GM18867 (cell line): Measurements from ENCODE around the gene INTS6.

ENCODE experiments used
- ATAC-seq: cut with Tn5 transposase; IDR thresholded peaks from one replicate; pipeline ENCODE4 v1.9.1; 2021; ENCODE audit warnings: mild to moderate bottlenecking, moderate library complexity; ENCODE audit not compliant: unreplicated experiment

The INTS6 gene

GRCh38 chr13:51457086-51457815 lies 4.4 kb upstream of the INTS6 start:
- no peak for ATAC-seq

- no peak for ATAC-seq
Measured at GRCh38 chr13:51456510-51456909, 3.7 kb upstream of the INTS6 start.

GRCh38 chr13:51455532-51455931 lies 2.7 kb upstream of the INTS6 start:
- ATAC-seq: no peak

DNA sequence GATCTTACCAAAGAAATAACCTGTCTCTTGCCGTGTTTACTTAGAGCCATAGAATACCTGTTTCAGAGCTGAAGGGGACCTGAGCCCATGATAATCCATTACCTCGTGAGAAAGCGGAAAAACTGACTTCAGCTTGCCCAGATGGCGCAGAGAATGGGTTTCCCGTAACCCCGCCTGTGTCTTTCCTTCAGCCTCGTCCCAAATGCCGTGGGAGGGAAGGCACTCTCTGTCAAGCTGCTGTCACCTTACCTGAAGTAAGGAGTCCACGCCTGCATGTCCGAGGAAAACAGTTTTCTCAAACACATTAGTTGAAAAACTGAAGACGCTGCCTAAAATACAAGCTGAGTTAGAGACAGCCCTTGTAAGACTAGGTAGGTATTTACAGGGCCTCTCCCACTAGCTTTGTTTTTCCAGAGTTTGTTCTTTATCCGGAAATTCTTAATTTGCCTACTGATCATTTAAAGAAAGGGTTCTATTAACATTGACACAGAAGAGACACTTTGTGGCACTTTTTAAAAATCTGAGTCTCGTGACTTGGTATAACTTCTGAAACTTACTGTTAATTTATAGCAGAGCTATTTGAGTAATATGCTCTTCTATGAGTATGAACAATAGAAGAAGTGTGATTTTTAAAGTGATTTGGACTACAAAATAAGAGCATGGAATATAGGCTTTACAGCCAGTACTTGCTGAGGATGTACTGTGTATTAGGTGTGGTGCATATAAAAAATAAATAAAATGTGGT lies 1.3 kb upstream of the INTS6 start:
- no peak for ATAC-seq

GRCh38 chr13:51453207-51453958 lies 547 bp upstream of the INTS6 start:
- peak; percentile 45 for ATAC-seq

GRCh38 chr13:51451467-51452360 lies 1.1 kb downstream of the INTS6 start:
- ATAC-seq: peak; percentile 37

DNA sequence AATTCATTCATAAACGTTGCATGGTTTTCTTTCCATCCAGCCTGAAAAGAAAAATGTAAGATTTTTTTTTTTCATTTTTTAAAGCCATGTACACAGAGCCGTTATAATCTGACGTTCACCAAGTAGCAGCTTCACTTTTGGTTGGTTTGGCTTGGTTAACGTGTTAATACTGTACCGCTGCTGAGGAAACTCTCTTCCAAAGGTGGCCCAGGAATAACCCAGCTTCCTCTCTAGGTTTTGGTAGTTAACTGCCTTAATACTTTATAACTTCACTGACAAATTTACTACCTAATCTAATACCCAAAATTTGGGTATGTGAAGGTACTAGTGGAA lies 1.7 kb downstream of the INTS6 start:
- ATAC-seq: no peak

DNA sequence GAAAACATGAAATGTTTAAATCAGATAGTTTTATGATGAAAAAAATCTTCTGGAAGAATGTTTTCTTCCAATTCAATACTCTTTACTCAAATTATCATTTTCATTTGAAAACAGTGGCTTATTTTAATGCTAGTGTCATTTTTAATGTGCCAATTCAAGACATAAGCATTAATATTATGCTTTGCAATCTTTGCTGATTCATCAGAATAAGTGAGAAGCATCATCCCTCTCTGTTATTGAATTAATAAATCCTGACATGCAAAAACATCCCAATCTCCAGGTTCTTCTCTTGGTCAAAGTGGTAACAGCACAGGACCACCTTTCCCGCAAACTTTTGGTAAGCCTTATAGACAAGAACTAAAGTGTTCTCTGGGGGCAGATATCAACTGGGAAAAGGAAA lies 3.8 kb downstream of the INTS6 start:
- no peak for ATAC-seq

GRCh38 chr13:51444922-51445321 lies 7.9 kb downstream of the INTS6 start:
- ATAC-seq: no peak

DNA sequence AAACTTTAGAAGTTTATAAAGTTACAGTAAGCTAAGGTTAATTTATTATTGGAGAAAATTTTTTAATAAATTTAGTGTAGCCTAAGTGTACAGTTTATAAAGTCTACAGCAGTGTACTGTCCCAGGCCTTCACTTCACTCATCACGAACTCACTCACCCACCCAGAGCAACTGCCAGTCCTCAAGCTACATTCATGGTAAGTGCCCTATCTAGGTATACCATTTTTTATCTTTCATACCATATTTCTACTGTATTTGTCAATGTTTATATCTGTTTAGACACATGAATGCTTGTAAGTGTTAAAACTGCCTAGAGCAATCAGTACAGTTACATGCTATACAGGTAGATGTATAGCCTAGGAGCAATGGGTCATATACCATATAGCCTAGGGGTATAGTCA lies 12.5 kb downstream of the INTS6 start:
- ATAC-seq: no peak

GRCh38 chr13:51437550-51438127 lies 15.2 kb downstream of the INTS6 start:
- no peak for ATAC-seq

DNA sequence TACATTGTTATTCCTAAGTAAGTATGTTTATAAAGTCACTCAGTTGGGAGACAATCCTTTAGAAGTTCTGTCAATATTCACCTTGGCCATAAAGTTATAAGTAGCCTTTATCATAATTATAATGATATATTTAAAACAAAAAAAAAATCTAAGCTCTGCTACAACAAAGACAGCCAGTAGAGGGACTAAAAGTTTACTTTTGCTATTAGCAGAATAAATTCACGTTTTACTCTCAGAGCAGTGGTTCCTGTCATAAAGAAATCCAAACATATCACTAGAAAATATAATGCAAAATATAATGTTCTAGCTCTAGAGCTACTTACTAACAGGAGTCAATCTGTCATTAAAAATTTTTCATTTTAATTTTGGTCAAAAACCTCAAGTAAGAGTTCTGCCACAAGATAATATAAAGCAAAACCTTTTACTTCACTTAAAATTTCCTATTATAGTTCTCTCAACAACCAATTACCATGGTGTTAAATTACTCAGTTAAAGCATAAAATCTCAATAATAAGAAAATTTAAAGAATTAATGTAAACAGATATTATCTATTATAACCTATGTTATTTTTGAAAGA lies 17.7 kb downstream of the INTS6 start:
- no peak for ATAC-seq

- ATAC-seq: no peak
Measured at GRCh38 chr13:51432576-51432975, 20.3 kb downstream of the INTS6 start.

DNA sequence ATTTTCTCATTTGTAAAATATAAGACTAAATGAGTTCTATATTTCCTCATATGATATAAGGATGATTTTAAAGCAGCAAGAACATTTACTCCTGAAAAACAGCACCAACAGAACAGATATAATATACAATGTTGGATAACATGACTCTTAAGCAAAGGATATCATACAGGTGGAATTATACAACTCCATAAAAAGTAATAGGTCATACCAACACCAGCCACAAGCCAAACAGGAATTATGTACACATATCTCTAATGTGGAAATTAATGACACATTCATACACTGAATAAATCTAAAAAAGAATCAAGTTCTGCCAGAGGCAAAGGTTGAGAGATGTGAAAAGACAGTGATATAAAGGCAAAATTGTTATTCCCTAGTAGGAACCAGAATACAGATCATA lies 25.9 kb downstream of the INTS6 start:
- no peak for ATAC-seq

DNA sequence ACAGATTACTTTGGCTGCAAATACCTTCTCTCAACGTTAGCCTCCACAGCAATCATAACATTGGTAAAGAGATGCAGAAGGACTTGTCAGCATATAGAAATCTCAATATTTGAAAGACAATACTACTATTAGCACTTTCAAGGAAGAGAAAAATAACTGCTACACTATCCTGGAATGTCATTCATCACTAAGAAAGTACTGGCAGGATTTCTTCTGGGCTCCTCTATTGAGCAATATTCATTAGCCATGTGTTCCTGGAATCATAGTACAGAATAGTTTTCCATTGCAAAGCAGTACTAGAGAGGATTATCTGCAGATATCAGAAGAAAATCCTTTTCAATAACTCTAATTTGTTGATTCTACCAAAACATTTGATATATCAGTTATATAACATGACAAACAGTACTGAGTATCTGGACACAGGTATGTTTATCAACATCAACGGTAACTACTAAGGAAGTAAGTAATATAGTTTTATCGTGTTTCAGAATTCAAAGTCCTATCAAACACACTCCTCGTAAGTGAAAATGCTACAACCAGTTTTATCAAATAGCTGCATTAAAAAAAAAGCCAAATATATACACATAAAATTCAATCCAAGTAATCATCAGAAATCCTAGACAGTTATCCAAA lies 27.3 kb downstream of the INTS6 start:
- no peak for ATAC-seq

- ATAC-seq: no peak
Measured at GRCh38 chr13:51423766-51424165, 29.1 kb downstream of the INTS6 start.

- no peak for ATAC-seq
Measured at GRCh38 chr13:51422484-51422883, 30.4 kb downstream of the INTS6 start.

DNA sequence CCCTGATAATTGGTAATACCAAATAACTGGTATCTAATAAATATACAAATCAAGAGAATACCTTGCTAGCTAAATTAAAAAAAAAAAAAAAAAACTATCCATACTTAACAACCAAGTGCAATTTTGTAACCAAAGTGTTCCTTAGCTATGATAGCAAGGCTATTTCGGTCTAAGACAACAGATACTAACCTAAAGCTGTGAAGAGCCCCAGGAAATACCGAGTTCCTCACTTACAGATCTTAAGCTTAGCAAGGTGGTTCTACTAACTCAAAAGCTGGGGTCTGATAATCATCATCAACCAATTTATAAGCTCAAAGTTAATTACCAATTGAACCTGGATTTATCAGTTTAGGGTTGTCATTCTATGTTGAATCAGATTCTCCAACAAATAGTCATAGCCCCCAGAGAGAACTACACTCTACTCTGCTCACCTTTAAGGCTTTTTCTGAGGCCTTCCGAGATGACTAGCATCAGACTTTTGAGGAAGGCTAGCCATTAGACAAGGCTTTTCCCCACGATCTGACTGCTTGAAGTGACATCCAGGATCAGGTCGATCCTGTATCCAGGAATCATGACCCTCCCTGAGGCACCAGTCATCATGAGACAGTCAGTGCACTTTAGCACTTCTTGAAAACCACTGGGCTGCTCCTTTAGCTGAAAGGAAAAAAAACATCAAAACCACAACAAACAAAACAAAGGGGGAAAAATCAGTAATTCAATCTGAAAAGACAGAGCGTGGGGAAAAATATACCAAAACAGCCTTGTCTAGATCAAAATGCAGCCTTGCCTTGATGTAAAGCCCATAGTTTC lies 31.9 kb downstream of the INTS6 start:
- ATAC-seq: no peak
